HG02852 (cell line): ENCODE measurements around the gene FRAT1.
A peak's percentile ranks its signal among the peaks of the same experiment; 100 is the strongest.
"Not testable (repeated sequence)": the region's sequence is repeated elsewhere in the genome, so short reads cannot be mapped to it uniquely, and the experiment has no call there.

Source experiments
- ATAC-seq: cut with Tn5 transposase; IDR thresholded peaks from one replicate; pipeline ENCODE4 v1.9.1; 2021; ENCODE audit warnings: mild to moderate bottlenecking, moderate library complexity; ENCODE audit not compliant: unreplicated experiment

Gene FRAT1, protein sequence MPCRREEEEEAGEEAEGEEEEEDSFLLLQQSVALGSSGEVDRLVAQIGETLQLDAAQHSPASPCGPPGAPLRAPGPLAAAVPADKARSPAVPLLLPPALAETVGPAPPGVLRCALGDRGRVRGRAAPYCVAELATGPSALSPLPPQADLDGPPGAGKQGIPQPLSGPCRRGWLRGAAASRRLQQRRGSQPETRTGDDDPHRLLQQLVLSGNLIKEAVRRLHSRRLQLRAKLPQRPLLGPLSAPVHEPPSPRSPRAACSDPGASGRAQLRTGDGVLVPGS

DNA sequence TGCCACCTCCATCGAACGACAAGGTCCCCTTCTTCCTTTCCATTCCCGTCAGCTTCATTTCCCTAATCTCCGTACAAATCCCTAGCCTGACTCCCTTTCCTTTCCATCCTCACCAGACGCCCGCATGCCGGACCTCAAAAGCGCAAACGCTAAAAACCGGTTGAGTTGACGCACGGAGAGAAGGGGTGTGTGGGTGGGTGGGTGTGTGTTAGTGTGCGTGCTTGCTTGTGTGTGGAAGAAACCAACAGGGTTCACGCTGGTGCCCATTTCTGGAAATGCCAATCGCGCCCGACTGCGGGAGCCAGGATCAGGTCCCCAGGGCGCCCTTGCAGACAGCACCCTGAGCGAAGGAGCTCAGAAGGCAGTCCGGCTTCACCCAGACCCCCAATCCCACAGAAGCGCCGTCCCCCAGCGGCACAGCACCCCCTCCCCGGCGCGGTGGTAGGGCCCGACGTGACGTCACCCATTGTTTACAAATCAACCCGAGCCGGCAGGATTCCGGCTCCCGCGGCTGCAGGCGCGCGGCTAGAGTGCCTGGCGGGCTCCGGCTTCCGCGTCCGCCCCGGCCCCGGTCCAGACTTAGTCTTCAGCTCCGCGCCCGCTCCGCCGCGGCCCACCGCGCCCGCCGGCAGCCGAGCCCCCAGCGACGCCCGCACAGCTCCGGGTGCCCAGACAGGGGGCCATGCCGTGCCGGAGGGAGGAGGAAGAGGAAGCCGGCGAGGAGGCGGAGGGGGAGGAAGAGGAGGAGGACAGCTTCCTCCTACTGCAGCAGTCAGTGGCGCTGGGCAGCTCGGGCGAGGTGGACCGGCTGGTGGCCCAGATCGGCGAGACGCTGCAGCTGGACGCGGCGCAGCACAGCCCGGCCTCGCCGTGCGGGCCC lies at the start of gene FRAT1:
FRAT1 (plus strand) TSS at position 500 of the 880 bp plus-strand sequence; CDS start at position 683, 183 bp downstream.
- ATAC-seq, result peak; percentile 85

DNA sequence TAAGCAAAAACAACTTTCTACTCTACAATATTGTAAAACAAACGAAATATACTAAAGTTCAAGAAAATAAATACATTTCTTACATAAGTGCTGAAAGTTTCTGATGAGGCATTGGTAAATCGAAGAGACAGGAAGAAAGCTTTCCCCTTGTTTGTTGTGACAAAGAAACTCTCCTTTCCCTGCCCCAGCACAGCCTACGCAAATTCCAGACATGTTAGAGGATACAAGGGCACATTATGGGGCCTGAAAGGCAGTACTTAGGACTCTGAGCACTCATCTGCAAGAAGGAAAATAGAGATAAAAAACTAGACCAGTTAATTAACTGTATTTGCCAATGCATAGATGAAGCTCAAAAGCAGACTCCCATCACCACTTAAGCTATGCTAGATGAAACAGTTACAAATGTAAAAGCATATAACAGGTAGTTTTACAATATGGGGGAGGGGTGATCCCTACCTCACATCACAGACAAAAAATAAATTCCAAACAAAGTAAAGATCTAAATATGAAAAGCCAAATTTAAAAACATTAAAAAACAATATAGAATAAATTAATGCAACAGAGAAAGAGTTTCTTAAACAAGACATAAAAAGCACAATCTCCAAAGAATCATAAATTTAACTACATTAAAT lies 48.4 kb upstream of the FRAT1 start:
- no peak for ATAC-seq

GRCh38 chr10:97273700-97274099 lies 45.4 kb upstream of the FRAT1 start:
- ATAC-seq, result no peak

GRCh38 chr10:97274828-97275227 lies 44.2 kb upstream of the FRAT1 start:
- ATAC-seq, result no peak

DNA sequence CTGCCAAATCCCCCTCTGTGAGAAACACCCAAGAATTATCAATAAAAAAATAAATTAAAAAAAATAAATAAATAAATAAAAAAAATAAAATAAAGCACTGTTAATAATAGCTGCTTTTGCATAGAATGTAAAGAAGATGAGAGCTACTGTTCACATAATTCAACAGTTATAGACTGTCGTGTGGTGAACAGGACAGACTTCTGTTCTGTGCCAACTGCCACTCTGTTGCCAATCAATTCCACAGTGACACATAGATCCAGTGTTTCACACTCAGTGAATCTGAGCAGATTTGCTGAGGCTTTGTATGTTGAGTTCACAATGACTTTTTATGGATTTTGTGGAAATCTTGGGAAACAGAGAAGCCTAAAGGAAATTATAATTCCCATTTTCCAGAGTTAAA lies 41.5 kb upstream of the FRAT1 start:
- no peak for ATAC-seq

- ATAC-seq, result no peak
These were observed 40.5 kb upstream of the FRAT1 start for GRCh38 chr10:97278491-97278989.

- no peak for ATAC-seq
These were observed 39.8 kb upstream of the FRAT1 start for GRCh38 chr10:97279121-97279815.

- no peak for ATAC-seq
These were observed 38.3 kb upstream of the FRAT1 start for GRCh38 chr10:97280783-97281182.

DNA sequence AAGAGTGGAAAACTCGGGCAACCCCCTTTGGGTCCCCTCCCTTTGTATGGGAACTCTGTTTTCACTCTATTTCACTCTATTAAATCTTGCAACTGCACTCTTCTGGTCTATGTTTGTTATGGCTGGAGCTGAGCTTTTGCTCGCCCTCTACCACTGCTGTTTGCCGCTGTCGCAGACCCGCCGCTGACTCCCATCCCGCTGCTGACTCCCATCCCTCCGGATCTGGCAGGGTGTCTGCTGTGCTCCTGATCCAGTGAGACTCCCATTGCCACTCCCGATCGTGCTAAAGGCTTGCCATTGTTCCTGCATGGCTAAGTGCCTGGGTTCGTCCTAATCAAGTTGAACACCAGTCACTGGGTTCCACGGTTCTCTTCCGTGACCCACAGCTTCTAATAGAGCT lies 29.0 kb upstream of the FRAT1 start:
- not testable (repeated sequence) for ATAC-seq

DNA sequence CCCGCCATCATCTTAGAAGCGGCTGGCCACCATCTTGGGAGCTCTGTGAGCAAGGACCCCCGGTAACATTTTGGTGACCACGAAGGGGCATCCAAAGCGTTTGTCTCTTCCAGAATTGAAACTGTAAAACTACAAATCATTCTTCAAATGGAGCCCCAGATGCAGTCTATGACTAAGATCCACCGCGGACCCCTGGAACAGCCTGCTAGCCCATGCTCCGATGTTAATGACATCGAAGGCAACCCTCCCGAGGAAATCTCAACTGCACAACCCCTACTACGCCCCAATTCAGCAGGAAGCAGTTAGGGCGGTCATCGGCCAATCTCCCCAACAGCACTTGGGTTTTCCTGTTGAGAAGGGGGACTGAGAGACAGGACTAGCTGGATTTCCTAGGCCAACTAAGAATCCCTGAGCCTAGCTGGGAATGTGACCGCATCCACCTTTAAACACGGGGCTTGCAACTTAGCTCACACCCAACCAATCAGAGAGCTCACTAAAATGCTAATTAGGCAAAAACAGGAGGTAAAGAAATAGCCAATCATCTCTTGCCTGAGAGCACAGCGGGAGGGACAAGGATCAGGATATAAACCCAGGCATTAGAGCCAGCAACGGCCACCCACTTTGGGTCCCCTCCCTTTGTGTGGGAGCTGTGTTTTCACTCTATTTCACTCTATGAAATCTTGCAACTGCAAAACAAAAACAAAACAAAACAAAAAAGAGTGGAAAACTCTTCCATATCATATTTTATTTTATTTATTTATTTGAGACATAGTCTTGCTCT lies 28.3 kb upstream of the FRAT1 start:
- not testable (repeated sequence) for ATAC-seq

- no peak for ATAC-seq
These were observed 27.5 kb upstream of the FRAT1 start for GRCh38 chr10:97291357-97292096.

DNA sequence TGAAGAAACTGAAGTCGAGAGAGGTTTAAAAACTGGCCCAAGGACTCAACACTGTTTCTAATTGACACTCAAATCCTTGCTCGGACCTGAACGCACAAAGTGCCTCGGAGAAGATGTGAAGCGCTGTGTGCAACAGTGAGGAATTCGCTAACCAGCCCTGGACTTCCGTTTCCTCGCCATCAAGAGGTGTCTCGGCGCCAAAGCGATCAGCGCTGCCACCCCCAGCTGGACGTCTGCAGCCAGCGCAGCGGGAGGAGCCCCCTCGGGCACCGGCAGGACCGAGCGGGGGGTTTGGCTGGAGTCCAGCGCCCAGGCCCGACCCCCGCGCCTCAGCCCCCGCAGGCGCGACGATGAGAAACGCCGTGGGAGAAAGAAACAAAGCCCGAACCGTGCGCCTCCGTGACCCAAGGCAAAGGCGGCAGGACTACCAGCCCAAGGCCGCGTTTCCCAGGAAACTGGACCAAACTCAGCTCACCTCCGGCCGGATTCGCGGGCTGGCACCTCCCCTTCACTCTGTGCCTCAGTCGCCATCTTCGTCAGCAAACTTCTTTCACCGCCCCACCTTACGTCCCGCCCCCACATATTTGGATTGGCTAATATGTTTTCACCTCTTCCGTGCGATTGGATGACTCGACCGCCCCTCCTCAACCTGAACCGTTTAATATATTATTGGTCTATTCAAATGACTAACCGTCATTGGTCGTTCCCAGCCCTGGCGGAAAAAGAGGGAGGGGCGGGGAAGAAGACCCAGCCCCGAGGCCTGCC lies 26.8 kb upstream of the FRAT1 start, which contains the start of gene ARHGAP19:
ARHGAP19 (minus strand) TSS at position 541 of the 765 bp plus-strand sequence; CDS start at position 531, 10 bp downstream.
- ATAC-seq, result peak; percentile 94

DNA sequence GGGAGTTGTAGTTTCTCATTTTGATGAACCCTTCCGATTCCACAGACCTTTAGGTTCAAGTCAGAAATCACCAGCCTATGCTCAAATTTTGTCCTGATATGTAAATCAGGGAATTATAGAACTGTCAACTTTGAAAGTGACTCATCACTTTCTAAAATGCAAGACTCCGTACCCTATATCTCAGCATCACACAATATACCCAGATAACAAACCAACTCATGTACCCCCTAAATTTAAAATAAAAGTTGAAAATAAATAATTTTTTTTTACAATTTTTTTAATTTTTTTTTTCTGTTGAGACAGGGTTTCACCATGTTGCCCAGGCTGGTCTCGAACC lies 26.2 kb upstream of the FRAT1 start:
- no peak for ATAC-seq

- ATAC-seq, result no peak
These were observed 21.4 kb upstream of the FRAT1 start for GRCh38 chr10:97297556-97298222.

GRCh38 chr10:97298223-97298571 lies 20.9 kb upstream of the FRAT1 start:
- ATAC-seq, result no peak

DNA sequence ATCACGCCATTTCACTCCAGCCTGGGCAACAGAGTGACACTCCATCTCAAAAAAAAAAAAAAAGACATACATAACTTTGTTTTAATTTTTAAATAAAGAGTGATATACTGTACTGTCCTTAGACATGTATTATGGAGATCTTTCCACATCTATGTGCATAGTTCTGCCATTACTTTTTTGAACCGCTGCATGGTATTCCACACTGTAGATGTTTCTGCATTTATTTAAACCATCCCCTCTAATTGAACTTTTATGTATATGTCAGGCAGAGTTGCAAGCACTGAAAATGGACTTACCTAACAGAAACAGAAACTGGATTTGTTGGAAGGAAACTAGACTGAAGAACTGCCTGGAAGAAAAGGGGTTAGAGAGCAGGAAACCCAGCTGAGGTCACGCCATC lies 18.1 kb upstream of the FRAT1 start:
- no peak for ATAC-seq

GRCh38 chr10:97302088-97302791 lies 16.8 kb upstream of the FRAT1 start:
- no peak for ATAC-seq

- ATAC-seq, result no peak
These were observed 11.6 kb upstream of the FRAT1 start for GRCh38 chr10:97307441-97307840.
